Ishikawa (cell line): ENCODE data around the gene MUC5B.

Source experiments
- FOXM1 ChIP-seq: IDR thresholded peaks from 2 replicates; pipeline ENCODE4 v1.6.1; 2012; ENCODE audit warnings: low read depth, borderline replicate concordance
- MAX ChIP-seq: IDR thresholded peaks from 2 replicates; pipeline ENCODE4 v1.6.1; 2012
- NFIC ChIP-seq: IDR thresholded peaks from 2 replicates; pipeline ENCODE4 v1.6.1; 2012
- RAD21 ChIP-seq: IDR thresholded peaks from 2 replicates; pipeline ENCODE4 v1.6.1; 2012; ENCODE audit warnings: low read depth
- REST ChIP-seq: IDR thresholded peaks from 2 replicates; pipeline ENCODE4 v1.6.1; 2012; ENCODE audit warnings: low read depth, mild to moderate bottlenecking
- TAF1 ChIP-seq: IDR thresholded peaks from 2 replicates; pipeline ENCODE4 v1.6.1; 2012; ENCODE audit warnings: low read depth, mild to moderate bottlenecking
- TEAD4 ChIP-seq: IDR thresholded peaks from 2 replicates; pipeline ENCODE4 v1.6.1; 2012
- USF1 ChIP-seq: IDR thresholded peaks from 2 replicates; pipeline ENCODE4 v1.6.1; 2012
- YY1 ChIP-seq: IDR thresholded peaks from 2 replicates; pipeline ENCODE4 v1.6.1; 2012; ENCODE audit warnings: low read depth

- TF ChIP-seq REST: no peak
- TF ChIP-seq RAD21: 0 out of 2 replicates have a peak, but pooled peaks have one; percentile 16
- no peak for TF ChIP-seq TAF1
- no peak for TF ChIP-seq USF1
- TF ChIP-seq FOXM1: no peak
- no peak for TF ChIP-seq TEAD4
- TF ChIP-seq YY1: no peak
- no peak for TF ChIP-seq NFIC
- no peak for TF ChIP-seq MAX
Observed at GRCh38 chr11:1226226-1226985, 3.5 kb downstream of the MUC5B start.
